Fibroblast of lung (primary cell): ENCODE data around the gene PTPRO.

Experiments
- CTCF ChIP-seq, 2 donors: IDR thresholded peaks in 1 of 2; conservative IDR thresholded peaks in 1 of 2; 1 replicate in 1 of 2; 2 replicates in 1 of 2; pipeline ENCODE4 v1.5.1; 2011 to 2012; ENCODE audit warnings: low read length in 2 of 2, control low read depth in 1 of 2, inconsistent platforms in 1 of 2, low read depth in 1 of 2, mild to moderate bottlenecking in 1 of 2
- EZH2 ChIP-seq: IDR thresholded peaks from 2 replicates; pipeline ENCODE4 v1.5.1; 2012; ENCODE audit warnings: low read length, control low read depth, mild to moderate bottlenecking; ENCODE audit errors: missing control alignments

GRCh38 chr12:15589328-15590032 is 267.2 kb downstream of the PTPRO start:
- TF ChIP-seq CTCF (conservative IDR thresholded peaks at IDR 0.05 in 1 of 2, IDR thresholded peaks at IDR 0.05 in 1 of 2; ENCODE audit: low read depth in 1 of 2, low read length in 2 of 2) (no peak), EZH2 (no peak)
